Suprapubic skin (tissue), 4 donors: ENCODE measurements around the gene PDE11A. TPM values are rescaled to one million over a fixed set of nuclear protein-coding genes. Genes with fewer than 3 reads are reported as not detected.

Source experiments
- DNase-seq, 2 donors: peaks; one replicate each; pipeline ENCODE4 v3.0.0-alpha.2; 2019; ENCODE audit warnings: low spot score in 2 of 2
- H3K27ac ChIP-seq: fragments of 200-600 bp; sonication (generic); one replicate; pipeline ENCODE4 v1.5.1; 2019
- H3K27me3 ChIP-seq: fragments of 200-600 bp; sonication (generic); one replicate; pipeline ENCODE4 v1.5.1; 2019
- H3K36me3 ChIP-seq: fragments of 200-600 bp; sonication (generic); one replicate; pipeline ENCODE4 v1.5.1; 2019
- H3K4me1 ChIP-seq: fragments of 200-600 bp; sonication (generic); one replicate; pipeline ENCODE4 v1.5.1; 2019
- H3K4me3 ChIP-seq: fragments of 200-600 bp; sonication (generic); one replicate; pipeline ENCODE4 v1.5.1; 2019; ENCODE audit warnings: mild to moderate bottlenecking
- H3K9me3 ChIP-seq: fragments of 200-600 bp; sonication (generic); one replicate; pipeline ENCODE4 v1.5.1; 2019
- EP300 ChIP-seq: sonication (generic); formaldehyde crosslinking; IDR thresholded peaks from one replicate; pipeline ENCODE4 v1.6.1; 2017; ENCODE audit warnings: antibody characterized with exemption
- POLR2A ChIP-seq, 2 donors: fragments of 450-650 bp; IDR thresholded peaks; one replicate each; pipeline ENCODE4 v1.6.1; 2017; ENCODE audit warnings: antibody characterized with exemption in 2 of 2, mild to moderate bottlenecking in 2 of 2, moderate library complexity in 2 of 2
- POLR2AphosphoS5 ChIP-seq, 3 donors: sonication (generic); formaldehyde crosslinking; IDR thresholded peaks; one replicate each; pipeline ENCODE4 v1.6.1; 2017; ENCODE audit warnings: antibody characterized with exemption in 3 of 3
- WGBS: methylation state at CpG from one replicate; pipeline ENCODE4 v1.1.5; 2018; 5-methylcytosine and 5-hydroxymethylcytosine counted together
- total RNA-seq, 4 donors: library from RNA; depleted of rRNA; stranded (reverse); fragments of >200 nt; gene quantifications; one replicate each; pipeline ENCODE4 v1.1.0, GENCODE V29; 2016
- TF ChIP-seq, protein P1 (sequence below), 2 donors: fragments of 200-600 bp in 1 of 2; fragments of 450-650 bp in 1 of 2; sonication (generic) in 1 of 2; IDR thresholded peaks; one replicate each; pipeline ENCODE4 v1.5.1; 2016 to 2019; ENCODE audit warnings: antibody characterized with exemption in 2 of 2, mild to moderate bottlenecking in 1 of 2, moderate library complexity in 1 of 2

The PDE11A gene
- total RNA-seq, 4 donors from 2014 or later = 0.08 to 1.0 (median 0.36) TPM

DNA sequence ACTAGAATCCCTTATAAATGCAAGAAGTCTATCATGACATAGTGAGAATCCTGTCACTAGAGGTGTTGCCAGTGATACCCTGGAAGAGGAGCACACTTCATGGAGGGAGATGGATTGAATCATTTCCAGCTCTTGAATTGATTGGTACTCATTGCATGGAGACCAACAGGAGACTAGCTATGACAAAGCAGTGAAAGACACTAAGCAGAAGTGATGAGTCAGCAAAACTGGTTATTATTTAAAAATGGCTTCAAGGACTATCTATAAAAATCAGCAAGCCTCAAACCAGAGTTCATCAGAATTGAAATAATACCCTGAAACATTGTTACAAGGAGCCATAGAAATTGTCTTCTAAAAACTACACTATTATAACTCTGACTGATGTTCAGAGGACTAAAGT, 200.3 kb downstream of the PDE11A start:
- Histone ChIP-seq H3K4me1 (no peaks in the 10 kb centered on the region), H3K4me3 (no peak overlapping the region), H3K36me3 (no peaks in the 10 kb centered on the region), H3K27me3 (no peaks in the 10 kb centered on the region), H3K9me3 (no peaks in the 10 kb centered on the region), H3K27ac (no peak overlapping the region)
- TF ChIP-seq POLR2A (IDR thresholded peaks at IDR 0.05) (no peak), EP300 (no peak), POLR2AphosphoS5 (IDR thresholded peaks at IDR 0.05) (no peak)
- TF ChIP-seq, protein P1, sequence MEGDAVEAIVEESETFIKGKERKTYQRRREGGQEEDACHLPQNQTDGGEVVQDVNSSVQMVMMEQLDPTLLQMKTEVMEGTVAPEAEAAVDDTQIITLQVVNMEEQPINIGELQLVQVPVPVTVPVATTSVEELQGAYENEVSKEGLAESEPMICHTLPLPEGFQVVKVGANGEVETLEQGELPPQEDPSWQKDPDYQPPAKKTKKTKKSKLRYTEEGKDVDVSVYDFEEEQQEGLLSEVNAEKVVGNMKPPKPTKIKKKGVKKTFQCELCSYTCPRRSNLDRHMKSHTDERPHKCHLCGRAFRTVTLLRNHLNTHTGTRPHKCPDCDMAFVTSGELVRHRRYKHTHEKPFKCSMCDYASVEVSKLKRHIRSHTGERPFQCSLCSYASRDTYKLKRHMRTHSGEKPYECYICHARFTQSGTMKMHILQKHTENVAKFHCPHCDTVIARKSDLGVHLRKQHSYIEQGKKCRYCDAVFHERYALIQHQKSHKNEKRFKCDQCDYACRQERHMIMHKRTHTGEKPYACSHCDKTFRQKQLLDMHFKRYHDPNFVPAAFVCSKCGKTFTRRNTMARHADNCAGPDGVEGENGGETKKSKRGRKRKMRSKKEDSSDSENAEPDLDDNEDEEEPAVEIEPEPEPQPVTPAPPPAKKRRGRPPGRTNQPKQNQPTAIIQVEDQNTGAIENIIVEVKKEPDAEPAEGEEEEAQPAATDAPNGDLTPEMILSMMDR (IDR thresholded peaks at IDR 0.05) = no peak
- DNase-seq = no peak

DNA sequence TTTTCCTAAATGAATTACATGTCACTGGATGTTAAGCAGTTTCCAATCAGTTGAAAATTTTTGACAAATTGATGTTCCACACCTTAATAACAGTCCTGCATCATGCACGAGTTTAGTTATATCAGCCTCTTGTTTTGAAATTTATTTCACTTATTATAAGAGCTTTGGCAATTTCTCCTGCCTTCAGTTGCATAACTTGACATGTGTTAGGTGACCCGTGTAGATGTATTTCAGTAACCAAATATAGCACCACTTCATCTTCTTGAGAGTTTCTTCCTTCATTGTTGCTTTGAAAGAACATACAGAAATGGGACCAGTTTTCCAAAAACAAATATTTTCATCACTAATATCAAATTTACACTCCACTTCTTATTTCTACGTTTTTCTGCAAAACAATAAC, 202.7 kb downstream of the PDE11A start:
- no peaks in the 10 kb centered on the region for H3K27me3 ChIP-seq
- H3K4me1 ChIP-seq = no peaks in the 10 kb centered on the region
- no peak overlapping the region for H3K27ac ChIP-seq
- H3K4me3 ChIP-seq = no peak overlapping the region
- WGBS = 76% methylated on average over 3 of the region's 3 CpGs
- DNase-seq = no peak
- no peaks in the 10 kb centered on the region for H3K9me3 ChIP-seq
- no peaks in the 10 kb centered on the region for H3K36me3 ChIP-seq
- TF ChIP-seq, protein P1 (IDR thresholded peaks at IDR 0.05) = no peak
- TF ChIP-seq POLR2A (IDR thresholded peaks at IDR 0.05) = no peak
- no peak for TF ChIP-seq POLR2AphosphoS5 (IDR thresholded peaks at IDR 0.05)
- TF ChIP-seq EP300 = no peak

DNA sequence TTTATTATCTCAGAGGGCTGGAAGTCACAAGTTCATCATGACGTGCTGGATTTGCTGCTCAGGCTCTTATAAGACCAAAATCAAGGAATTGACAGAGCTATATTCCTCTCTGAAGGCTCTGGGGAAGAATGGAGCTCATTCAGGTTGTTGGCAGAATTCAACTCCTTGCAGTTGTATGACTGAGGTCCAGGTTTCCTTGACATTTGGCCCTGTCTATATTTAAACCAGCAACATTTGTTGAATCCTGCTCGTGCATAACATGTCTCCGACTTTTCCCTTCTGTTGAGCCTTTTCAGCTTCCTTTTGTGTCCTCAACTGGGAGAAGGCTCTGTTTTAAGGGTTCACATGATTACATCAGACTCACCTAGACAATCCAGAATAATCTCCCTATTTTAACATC, 203.4 kb downstream of the PDE11A start:
- Histone ChIP-seq H3K27me3 (no peaks in the 10 kb centered on the region), H3K4me1 (no peaks in the 10 kb centered on the region), H3K36me3 (no peaks in the 10 kb centered on the region), H3K27ac (no peak overlapping the region), H3K4me3 (no peak overlapping the region), H3K9me3 (no peaks in the 10 kb centered on the region)
- DNase-seq = no peak
- TF ChIP-seq POLR2AphosphoS5 (IDR thresholded peaks at IDR 0.05) = no peak
- TF ChIP-seq, protein P1 (IDR thresholded peaks at IDR 0.05) = no peak
- TF ChIP-seq EP300 = no peak
- TF ChIP-seq POLR2A (IDR thresholded peaks at IDR 0.05) = no peak
- WGBS = 66% methylated on average over 3 of the region's 3 CpGs

DNA sequence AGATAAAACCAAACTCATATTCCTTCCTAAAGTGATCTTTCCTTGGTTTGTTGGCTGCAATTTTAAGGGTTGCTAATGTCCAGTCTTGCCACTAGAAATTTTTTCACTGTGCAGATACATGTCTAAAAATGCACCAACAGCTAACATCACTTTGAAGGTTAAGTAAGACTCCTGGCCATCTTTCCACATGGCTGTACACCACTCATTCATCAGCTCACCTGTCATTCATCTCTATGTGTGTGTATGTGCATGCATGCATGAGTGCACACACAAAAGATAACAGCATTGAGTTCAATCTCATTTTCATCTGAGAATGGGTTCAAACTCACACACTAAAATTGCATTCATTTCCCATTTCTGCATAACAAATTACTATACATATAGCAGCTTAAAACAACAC, 203.8 kb downstream of the PDE11A start:
- no peaks in the 10 kb centered on the region for H3K27me3 ChIP-seq
- no peaks in the 10 kb centered on the region for H3K4me1 ChIP-seq
- no peak for DNase-seq
- no peaks in the 10 kb centered on the region for H3K9me3 ChIP-seq
- H3K4me3 ChIP-seq = no peak overlapping the region
- TF ChIP-seq, protein P1 (IDR thresholded peaks at IDR 0.05) = no peak
- no peak for TF ChIP-seq POLR2A (IDR thresholded peaks at IDR 0.05)
- TF ChIP-seq EP300 = no peak
- no peak for TF ChIP-seq POLR2AphosphoS5 (IDR thresholded peaks at IDR 0.05)
- H3K27ac ChIP-seq = no peak overlapping the region
- no peaks in the 10 kb centered on the region for H3K36me3 ChIP-seq

DNA sequence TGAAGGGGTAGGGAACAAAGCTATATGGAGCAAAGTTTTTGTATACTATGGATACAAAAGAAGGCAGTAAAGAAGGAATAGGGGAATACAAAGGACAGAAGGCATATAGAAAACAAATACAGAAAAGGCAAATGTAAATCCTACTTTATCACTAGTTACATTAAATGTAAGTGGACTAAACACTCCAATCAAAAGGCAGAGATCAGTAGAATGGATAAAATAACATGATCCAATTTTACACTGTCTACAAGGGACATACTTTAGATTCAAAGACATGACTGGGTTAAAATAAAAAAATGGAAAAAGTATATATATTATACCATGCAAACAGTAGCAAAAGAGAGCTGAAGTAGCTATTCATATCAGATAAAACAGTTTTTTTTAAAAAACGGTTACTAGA, 215.0 kb downstream of the PDE11A start:
- Histone ChIP-seq H3K36me3 (no peaks in the 10 kb centered on the region), H3K4me3 (no peak overlapping the region), H3K4me1 (no peaks in the 10 kb centered on the region), H3K27me3 (no peaks in the 10 kb centered on the region), H3K9me3 (no peaks in the 10 kb centered on the region), H3K27ac (no peak overlapping the region)
- 70% methylated on average over 1 of the region's 1 CpG for WGBS
- no peak for DNase-seq
- TF ChIP-seq POLR2A (IDR thresholded peaks at IDR 0.05) = no peak
- no peak for TF ChIP-seq EP300
- TF ChIP-seq, protein P1 (IDR thresholded peaks at IDR 0.05) = no peak
- TF ChIP-seq POLR2AphosphoS5 (IDR thresholded peaks at IDR 0.05) = no peak
